LNCaP clone FGC (cell line): ENCODE data around the gene IDNK.

Source experiments
- DNase-seq: peaks from one replicate; pipeline ENCODE4 v3.0.0-alpha.2; 2011; ENCODE audit warnings: low read depth
- H3K4me3 ChIP-seq: 2 replicates; pipeline ENCODE4 v1.5.1; 2011; ENCODE audit warnings: mild to moderate bottlenecking, low read depth, low read length, control low read depth
- TF ChIP-seq, protein P1 (sequence below): IDR thresholded peaks from 2 replicates; pipeline ENCODE4 v1.5.1; 2012; ENCODE audit warnings: mild to moderate bottlenecking; ENCODE audit not compliant: control insufficient read depth, insufficient read depth; ENCODE audit errors: extremely low read depth

Gene IDNK

DNA sequence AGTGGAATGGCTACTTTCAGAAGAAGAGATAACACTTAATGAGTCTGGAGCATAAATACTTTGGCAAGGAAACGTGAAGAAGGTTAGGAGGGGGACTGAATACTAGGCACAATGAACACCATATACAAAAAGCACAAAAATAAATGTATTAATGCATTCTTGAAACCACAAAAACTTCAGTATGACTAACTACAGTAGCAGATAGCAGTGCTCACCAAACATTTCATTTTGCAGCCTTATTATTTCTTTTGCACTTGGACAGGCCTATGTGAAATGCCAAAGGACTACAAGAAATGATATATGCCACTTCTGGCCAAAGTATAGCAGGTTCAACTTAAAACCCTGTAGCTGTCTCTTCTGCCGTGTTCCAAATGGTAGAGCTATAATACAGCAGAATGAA is 58.5 kb downstream of the IDNK start:
- no peak overlapping the region for H3K4me3 ChIP-seq
- TF ChIP-seq, protein P1, sequence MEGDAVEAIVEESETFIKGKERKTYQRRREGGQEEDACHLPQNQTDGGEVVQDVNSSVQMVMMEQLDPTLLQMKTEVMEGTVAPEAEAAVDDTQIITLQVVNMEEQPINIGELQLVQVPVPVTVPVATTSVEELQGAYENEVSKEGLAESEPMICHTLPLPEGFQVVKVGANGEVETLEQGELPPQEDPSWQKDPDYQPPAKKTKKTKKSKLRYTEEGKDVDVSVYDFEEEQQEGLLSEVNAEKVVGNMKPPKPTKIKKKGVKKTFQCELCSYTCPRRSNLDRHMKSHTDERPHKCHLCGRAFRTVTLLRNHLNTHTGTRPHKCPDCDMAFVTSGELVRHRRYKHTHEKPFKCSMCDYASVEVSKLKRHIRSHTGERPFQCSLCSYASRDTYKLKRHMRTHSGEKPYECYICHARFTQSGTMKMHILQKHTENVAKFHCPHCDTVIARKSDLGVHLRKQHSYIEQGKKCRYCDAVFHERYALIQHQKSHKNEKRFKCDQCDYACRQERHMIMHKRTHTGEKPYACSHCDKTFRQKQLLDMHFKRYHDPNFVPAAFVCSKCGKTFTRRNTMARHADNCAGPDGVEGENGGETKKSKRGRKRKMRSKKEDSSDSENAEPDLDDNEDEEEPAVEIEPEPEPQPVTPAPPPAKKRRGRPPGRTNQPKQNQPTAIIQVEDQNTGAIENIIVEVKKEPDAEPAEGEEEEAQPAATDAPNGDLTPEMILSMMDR = no peak
- DNase-seq = no peak

DNA sequence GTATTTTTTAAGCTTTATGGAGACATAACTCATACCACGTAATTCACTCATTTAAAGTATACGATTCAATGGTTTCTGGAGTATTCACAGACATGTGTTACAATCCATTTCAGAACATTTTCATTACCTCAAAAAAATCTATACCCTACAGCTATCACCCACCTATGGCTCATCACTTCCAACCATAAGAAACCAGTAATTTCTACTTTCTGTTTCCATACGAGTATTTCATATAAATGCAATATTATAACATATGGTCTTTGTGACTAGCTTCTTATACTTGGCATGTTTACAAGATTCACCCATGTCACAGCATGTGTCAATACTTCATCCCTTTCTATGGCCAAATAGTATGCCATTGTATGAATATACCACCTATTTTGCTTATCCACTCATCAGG is 66.0 kb downstream of the IDNK start:
- no peak overlapping the region for H3K4me3 ChIP-seq
- no peak for DNase-seq
- TF ChIP-seq, protein P1 = no peak

DNA sequence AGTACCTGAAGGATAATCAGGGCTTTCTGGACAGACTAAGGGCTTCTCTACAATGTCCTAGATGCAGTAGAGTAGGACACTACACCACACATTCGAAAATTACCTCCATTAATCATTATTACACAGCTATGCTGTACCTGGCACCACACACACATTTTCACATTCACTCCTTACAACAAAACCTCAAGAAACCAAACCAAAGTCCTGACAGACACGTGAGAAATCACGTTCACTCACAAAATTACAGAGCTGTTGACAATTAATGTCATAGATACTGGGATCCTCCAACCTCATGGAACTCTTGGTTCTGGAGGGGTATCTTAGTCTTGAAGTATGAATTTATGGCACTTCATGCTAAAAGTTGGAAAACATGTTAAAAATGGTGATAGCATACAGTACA is 68.5 kb downstream of the IDNK start:
- H3K4me3 ChIP-seq = no peak overlapping the region
- TF ChIP-seq, protein P1 = no peak
- DNase-seq = no peak
